Parathyroid adenoma (tissue), 2 donors: ENCODE data around the gene SH3BP2.

Experiments
- H2AFZ ChIP-seq: fragments of 300-600 bp; sonication (generic); one replicate; pipeline ENCODE4 v1.7.0; 2017; ENCODE audit warnings: antibody characterized with exemption, mild to moderate bottlenecking
- H3K27ac ChIP-seq: fragments of 300-600 bp; sonication (generic); one replicate; pipeline ENCODE4 v1.7.0; 2017
- H3K27me3 ChIP-seq: fragments of 300-600 bp; sonication (generic); one replicate; pipeline ENCODE4 v1.7.0; 2017; ENCODE audit warnings: low read length; ENCODE audit not compliant: control insufficient read depth, insufficient read depth
- H3K36me3 ChIP-seq: fragments of 300-600 bp; sonication (generic); one replicate; pipeline ENCODE4 v1.7.0; 2017; ENCODE audit warnings: low read length; ENCODE audit not compliant: control insufficient read depth, insufficient read depth
- H3K4me1 ChIP-seq: fragments of 300-600 bp; sonication (generic); one replicate; pipeline ENCODE4 v1.7.0; 2017; ENCODE audit warnings: control low read depth
- H3K4me2 ChIP-seq: fragments of 300-600 bp; sonication (generic); one replicate; pipeline ENCODE4 v1.7.0; 2017; ENCODE audit warnings: low read length
- H3K4me3 ChIP-seq: fragments of 300-600 bp; sonication (generic); one replicate; pipeline ENCODE4 v1.7.0; 2017; ENCODE audit warnings: low read depth, low read length
- H3K79me2 ChIP-seq: fragments of 300-600 bp; sonication (generic); one replicate; pipeline ENCODE4 v1.7.0; 2017; ENCODE audit warnings: control low read depth
- H3K9ac ChIP-seq: fragments of 300-600 bp; sonication (generic); one replicate; pipeline ENCODE4 v1.7.0; 2017; ENCODE audit warnings: mild to moderate bottlenecking
- H3K9me3 ChIP-seq: fragments of 300-600 bp; sonication (generic); one replicate; pipeline ENCODE4 v1.7.0; 2017; ENCODE audit warnings: low read length; ENCODE audit not compliant: control insufficient read depth
- TF ChIP-seq, protein P1 (sequence below): fragments of 300-600 bp; sonication (generic); IDR thresholded peaks from one replicate; pipeline ENCODE4 v1.7.0; 2017; ENCODE audit warnings: antibody characterized with exemption, mild to moderate bottlenecking
- donor health status: primary hyperparathyroidism.

SH3BP2 gene

DNA sequence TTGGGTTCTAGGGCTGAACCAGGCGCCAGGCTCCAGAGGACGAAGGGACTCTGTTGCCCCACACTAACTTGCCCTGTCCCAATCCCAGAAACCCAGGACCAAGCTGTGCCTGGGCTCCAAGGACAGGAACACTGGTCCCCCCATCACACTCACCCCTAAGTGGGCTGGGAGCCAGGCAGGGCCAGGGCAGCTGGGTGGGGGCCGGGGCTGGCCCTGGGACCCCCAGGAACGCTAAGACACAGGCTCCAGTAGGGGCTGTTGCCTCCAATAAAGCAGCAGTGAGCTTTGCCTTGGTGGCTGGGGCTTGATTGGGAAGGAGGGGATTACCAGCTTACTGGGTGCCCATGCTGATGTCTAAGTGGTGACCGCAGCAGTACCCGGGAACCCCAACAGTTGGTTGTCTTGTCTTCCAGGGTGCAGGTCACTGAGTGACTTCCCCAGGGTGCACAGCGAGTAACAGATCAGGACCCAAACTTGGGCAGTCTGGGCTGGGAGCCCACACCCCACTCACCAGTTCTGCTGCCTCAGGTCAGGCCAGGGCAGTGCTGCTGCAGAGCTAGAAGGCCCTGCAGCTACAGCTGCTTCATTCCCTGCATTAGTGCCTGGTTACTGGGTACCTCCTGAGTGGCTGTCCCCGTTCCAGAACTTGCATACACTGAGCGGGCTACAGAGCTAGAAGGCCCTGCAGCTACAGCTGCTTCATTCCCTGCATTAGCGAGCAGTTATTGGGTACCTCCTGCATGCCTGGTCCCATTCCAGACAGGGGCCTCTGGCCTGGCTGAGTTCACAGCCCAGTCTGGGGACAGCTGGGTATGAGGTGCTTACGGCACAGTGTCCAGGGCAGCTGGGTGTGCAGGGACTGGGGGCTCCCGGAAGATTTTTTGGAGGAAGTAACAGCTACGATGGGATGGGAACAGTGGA, 41.4 kb downstream of the SH3BP2 start:
- Histone ChIP-seq H3K4me1 (no peaks in the 10 kb centered on the region), H2AFZ (no peak overlapping the region), H3K9me3 (no peaks in the 10 kb centered on the region), H3K27me3 (no peaks in the 10 kb centered on the region), H3K4me3 (no peak overlapping the region), H3K27ac (no peak overlapping the region), H3K36me3 (no peaks in the 10 kb centered on the region), H3K79me2 (no peaks in the 10 kb centered on the region), H3K9ac (no peak overlapping the region), H3K4me2 (no peak overlapping the region)
- TF ChIP-seq, protein P1, sequence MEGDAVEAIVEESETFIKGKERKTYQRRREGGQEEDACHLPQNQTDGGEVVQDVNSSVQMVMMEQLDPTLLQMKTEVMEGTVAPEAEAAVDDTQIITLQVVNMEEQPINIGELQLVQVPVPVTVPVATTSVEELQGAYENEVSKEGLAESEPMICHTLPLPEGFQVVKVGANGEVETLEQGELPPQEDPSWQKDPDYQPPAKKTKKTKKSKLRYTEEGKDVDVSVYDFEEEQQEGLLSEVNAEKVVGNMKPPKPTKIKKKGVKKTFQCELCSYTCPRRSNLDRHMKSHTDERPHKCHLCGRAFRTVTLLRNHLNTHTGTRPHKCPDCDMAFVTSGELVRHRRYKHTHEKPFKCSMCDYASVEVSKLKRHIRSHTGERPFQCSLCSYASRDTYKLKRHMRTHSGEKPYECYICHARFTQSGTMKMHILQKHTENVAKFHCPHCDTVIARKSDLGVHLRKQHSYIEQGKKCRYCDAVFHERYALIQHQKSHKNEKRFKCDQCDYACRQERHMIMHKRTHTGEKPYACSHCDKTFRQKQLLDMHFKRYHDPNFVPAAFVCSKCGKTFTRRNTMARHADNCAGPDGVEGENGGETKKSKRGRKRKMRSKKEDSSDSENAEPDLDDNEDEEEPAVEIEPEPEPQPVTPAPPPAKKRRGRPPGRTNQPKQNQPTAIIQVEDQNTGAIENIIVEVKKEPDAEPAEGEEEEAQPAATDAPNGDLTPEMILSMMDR: no peak

DNA sequence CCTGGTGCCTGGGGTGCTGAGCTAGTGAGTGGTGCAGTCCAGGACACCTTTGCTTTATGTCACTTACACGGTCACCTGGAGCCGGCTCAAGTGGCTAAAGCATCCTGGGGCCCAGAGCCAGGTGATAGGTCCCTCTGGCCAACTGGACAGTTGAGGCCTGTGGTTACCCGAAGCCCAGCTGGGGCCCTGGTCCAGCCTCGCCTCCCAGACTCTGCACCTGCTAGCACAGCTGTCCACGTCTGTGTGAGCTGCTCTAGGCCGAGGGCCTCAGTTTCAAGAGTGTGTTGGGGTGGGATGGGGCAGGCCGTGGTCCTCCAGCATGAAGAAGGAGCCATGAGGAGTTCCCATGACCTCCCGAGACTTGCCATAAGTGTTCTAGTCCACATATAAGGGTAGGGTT, 43.1 kb downstream of the SH3BP2 start:
- Histone ChIP-seq H3K4me1 (no peaks in the 10 kb centered on the region), H3K4me2 (no peak overlapping the region), H3K36me3 (no peaks in the 10 kb centered on the region), H2AFZ (no peak overlapping the region), H3K9me3 (no peaks in the 10 kb centered on the region), H3K27me3 (no peaks in the 10 kb centered on the region), H3K4me3 (no peak overlapping the region), H3K27ac (no peak overlapping the region), H3K9ac (no peak overlapping the region), H3K79me2 (no peaks in the 10 kb centered on the region)
- TF ChIP-seq, protein P1: no peak

DNA sequence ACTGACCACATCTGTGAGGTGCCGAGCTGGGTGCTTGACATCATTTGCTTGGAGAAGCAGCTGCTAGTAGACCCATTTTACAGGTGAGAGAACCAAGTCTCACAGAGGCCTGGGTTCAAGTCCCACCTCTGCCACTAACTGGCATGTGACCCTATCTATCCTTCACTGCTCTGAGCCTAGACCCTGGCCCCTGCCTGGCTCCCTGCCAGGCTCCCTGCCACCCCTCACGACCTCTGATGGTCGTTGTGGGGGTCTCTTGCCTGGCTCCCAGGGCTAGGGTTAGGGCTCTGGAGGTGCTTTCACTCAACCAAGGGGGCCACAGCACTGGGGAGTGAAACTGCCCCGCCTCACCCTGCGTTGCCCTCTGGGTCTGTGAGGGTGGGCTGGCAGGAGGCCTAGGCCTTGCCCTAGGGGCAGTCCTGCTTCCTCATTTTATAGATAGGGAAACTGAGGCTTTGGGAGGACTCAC, 43.5 kb downstream of the SH3BP2 start:
- Histone ChIP-seq H2AFZ (no peak overlapping the region), H3K9me3 (no peaks in the 10 kb centered on the region), H3K9ac (no peak overlapping the region), H3K36me3 (no peaks in the 10 kb centered on the region), H3K4me1 (no peaks in the 10 kb centered on the region), H3K4me3 (no peak overlapping the region), H3K27ac (no peak overlapping the region), H3K79me2 (no peaks in the 10 kb centered on the region), H3K4me2 (no peak overlapping the region), H3K27me3 (no peaks in the 10 kb centered on the region)
- TF ChIP-seq, protein P1: no peak

DNA sequence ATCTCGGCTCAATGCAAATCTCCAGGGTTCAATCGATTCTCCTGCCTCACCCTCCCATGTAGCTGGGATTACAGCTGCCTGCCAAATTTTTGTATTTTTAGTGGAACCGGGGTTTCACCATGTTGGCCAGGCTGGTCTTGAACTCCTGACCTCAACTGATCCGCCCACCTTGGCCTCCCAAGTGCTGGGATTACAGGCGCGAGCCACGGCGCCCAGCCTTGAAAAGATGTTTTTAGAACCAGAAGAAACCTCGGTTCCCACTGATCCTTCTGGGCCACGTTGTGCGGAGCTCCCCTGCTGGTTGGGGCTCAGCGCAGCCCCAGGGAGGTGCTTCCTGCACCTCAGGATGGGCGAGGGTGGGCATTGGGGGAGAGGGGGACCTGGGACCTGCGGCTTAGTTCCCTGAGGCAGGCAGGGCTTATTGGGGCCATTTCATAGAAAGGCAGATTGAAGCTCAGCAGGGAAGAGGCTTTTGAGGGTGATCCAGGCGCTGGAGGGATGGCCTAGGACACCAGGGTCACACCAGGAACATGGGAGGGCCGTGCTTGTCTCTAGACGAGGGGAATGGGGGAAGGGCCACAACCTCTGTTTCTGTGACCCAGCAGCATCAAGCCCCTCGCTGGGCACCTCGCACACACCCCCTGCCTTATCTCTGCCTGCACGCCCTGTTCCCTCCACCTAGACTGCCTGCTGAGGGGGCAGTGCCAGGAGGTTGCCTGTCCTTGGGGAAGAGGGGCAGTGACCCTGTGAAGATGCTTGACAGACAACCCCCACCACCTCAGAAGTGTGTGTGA, 44.4 kb downstream of the SH3BP2 start:
- Histone ChIP-seq H3K27ac (no peak overlapping the region), H2AFZ (no peak overlapping the region), H3K4me3 (no peak overlapping the region), H3K9ac (no peak overlapping the region), H3K9me3 (no peaks in the 10 kb centered on the region), H3K27me3 (no peaks in the 10 kb centered on the region), H3K4me2 (no peak overlapping the region), H3K79me2 (no peaks in the 10 kb centered on the region), H3K4me1 (no peaks in the 10 kb centered on the region), H3K36me3 (no peaks in the 10 kb centered on the region)
- TF ChIP-seq, protein P1: no peak
